22Rv1 (cell line): Measurements from ENCODE around the gene RNF180.

ENCODE experiments used
- ZFX ChIP-seq: fragments of 450-650 bp; IDR thresholded peaks from 2 replicates; pipeline ENCODE4 v1.6.1; 2017; ENCODE audit warnings: antibody characterized with exemption, borderline replicate concordance
- TF ChIP-seq, protein P1 (sequence below): fragments of 450-650 bp; IDR thresholded peaks from 2 replicates; pipeline ENCODE4 v1.5.1; 2017; ENCODE audit warnings: mild to moderate bottlenecking

DNA sequence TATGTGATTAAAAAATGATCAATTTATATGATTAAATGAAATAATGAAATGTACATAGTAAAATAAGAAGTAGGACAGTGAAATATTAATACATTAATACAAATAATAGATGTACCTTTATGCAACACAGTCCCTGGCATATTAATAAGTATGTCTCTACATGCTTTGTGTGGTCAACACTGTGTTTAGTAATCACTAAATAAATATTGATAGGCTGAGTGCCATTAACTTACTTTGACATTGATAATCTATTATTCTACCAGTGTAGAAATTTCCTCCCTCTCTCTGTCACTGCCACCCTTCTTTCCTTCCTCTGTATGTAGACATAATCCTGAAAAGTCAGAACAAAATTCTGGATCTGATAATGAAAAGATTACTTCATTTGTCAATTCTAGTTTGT lies 43.7 kb downstream of the RNF180 start:
- TF ChIP-seq, protein P1, sequence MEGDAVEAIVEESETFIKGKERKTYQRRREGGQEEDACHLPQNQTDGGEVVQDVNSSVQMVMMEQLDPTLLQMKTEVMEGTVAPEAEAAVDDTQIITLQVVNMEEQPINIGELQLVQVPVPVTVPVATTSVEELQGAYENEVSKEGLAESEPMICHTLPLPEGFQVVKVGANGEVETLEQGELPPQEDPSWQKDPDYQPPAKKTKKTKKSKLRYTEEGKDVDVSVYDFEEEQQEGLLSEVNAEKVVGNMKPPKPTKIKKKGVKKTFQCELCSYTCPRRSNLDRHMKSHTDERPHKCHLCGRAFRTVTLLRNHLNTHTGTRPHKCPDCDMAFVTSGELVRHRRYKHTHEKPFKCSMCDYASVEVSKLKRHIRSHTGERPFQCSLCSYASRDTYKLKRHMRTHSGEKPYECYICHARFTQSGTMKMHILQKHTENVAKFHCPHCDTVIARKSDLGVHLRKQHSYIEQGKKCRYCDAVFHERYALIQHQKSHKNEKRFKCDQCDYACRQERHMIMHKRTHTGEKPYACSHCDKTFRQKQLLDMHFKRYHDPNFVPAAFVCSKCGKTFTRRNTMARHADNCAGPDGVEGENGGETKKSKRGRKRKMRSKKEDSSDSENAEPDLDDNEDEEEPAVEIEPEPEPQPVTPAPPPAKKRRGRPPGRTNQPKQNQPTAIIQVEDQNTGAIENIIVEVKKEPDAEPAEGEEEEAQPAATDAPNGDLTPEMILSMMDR = no peak
- TF ChIP-seq ZFX = no peak
